Activated naive CD8-positive, alpha-beta T cell treated with anti-CD3 and anti-CD28 coated beads for 36 hours (primary cell): ENCODE data around the gene BTG2. TPM values are rescaled to one million over a fixed set of nuclear protein-coding genes. Genes with fewer than 3 reads are reported as not detected.
"Not testable (repeated sequence)": the region's sequence is repeated elsewhere in the genome, so short reads cannot be mapped to it uniquely, and the experiment has no call there.

Experiments used
- DNase-seq: peaks from one replicate; pipeline ENCODE4 v3.0.0; 2021
- H3K27ac Mint-ChIP-seq: one replicate; pipeline ENCODE4 v1.8.0; 2022; ENCODE audit warnings: mild to moderate bottlenecking, moderate library complexity, mixed read lengths
- H3K27me3 Mint-ChIP-seq: one replicate; pipeline ENCODE4 v1.8.0; 2022; ENCODE audit warnings: mild to moderate bottlenecking, mixed read lengths
- H3K36me3 Mint-ChIP-seq: one replicate; pipeline ENCODE4 v1.8.0; 2021; ENCODE audit warnings: mild to moderate bottlenecking, mixed read lengths
- H3K4me1 Mint-ChIP-seq: one replicate; pipeline ENCODE4 v1.8.0; 2021; ENCODE audit warnings: mixed read lengths
- H3K4me3 Mint-ChIP-seq: one replicate; pipeline ENCODE4 v1.8.0; 2022; ENCODE audit warnings: mild to moderate bottlenecking, moderate library complexity, mixed read lengths
- H3K9me3 Mint-ChIP-seq: one replicate; pipeline ENCODE4 v1.8.0; 2022; ENCODE audit warnings: mixed read lengths
- total RNA-seq, 2 experiments: library from RNA; stranded (reverse); gene quantifications; one replicate each; pipeline ENCODE4 v1.2.3, GENCODE V29; 2021

Gene BTG2
- total RNA-seq, 2 experiments from 2014 or later, result 74.7 to 81.2 TPM

DNA sequence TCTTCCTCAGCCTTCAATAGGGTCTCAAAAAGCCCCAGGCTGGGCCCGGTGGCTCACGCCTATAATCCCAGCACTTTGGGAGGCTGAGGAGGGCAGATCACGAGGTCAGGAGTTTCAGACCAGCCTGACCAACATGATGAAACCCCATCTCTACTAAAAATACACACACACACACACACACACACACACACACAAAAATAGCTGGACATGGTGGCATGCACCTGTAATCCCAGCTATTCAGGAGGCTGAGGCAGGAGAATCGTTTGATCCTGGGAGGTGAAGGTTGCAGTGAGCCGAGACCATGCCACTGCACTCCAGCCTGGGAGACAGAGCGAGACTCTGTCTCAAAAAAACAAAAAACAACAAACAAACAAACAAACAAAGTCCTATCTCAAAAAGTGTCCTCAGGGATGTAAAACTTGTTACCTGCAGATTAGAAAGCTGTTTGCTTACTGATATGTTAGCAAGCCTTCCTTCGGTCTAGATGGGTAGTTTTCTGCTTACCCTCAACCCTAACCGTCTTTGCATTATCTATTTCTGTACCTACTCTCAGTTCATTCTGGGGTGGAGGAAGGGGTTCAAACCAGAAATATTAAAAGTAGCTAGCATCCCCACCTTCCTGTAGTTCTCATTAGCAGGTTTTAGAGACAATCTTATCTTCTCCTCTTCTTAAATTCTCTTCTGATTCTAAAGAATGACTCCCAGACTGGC is 5.4 kb upstream of the BTG2 start:
- not testable (repeated sequence) for H3K4me3 Mint-ChIP-seq, H3K9me3 Mint-ChIP-seq, H3K27me3 Mint-ChIP-seq, H3K27ac Mint-ChIP-seq, H3K36me3 Mint-ChIP-seq, DNase-seq
- H3K4me1 Mint-ChIP-seq, result peaks cover 56% of the 10 kb centered on the region

DNA sequence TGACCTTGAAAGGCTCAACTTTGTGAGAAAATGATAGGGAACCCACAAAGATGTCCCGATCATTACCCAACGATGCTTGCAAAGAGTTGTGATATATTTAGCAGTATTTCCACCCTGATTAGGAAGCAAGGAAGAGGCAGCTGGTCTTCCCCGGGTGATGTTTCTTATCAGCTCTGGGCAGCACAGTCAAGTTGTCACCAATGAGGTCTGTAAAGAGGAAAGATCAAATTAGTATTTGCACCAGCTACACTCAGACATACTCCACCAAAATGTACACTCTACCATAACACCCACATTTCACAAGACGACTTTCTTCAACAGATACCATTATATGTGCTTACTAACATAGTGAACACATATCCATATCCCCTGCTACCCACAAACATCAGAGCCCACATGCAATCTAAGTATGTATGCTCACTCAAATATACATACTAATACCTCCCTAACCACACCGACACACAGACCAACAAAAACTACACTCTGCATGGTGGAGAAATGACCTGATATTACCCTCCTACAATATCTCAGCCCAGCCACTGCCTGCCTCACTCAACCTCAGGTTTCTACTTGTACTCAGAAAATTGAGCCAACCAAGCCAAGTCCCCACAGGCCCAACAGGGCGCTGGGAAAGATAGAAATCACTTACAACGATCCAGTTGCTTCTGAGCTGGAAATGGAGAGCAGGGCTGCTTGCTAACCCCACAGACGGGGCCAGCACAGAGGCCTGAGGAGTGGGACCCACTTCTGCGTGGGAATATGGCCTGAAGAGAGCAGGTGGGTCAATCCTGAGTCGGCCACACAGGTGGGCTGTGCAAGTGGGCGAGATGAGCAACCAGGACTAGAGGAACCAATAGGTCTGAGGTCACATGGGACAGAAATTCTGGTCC is 4.6 kb upstream of the BTG2 start:
- Mint-ChIP-seq H3K9me3 (no peaks in the 10 kb centered on the region), H3K4me3 (no peak overlapping the region), H3K27ac (no peak overlapping the region), H3K36me3 (no peaks in the 10 kb centered on the region), H3K4me1 (peaks cover 48% of the 10 kb centered on the region), H3K27me3 (no peaks in the 10 kb centered on the region)
- DNase-seq, result no peak

DNA sequence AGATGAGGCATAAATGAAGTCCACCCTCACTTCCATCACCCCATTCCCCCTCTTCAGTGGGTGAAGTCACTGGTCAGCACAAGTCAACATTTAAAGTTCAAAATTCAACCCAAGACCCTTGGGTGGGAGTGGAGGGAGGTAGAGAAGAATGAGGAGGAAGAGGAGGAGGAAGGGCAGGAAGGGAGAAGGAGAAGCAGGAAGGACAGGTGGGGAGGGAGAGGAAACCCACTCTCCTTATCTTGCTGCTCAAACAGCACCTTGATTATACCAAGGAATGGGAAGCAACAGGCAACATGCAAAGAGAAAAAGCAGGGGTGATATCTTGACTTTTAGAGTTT is 4.0 kb upstream of the BTG2 start:
- H3K4me3 Mint-ChIP-seq, result no peak overlapping the region
- no peaks in the 10 kb centered on the region for H3K9me3 Mint-ChIP-seq
- no peaks in the 10 kb centered on the region for H3K27me3 Mint-ChIP-seq
- no peak for DNase-seq
- peak overlapping the region; percentile 17 for H3K27ac Mint-ChIP-seq
- H3K4me1 Mint-ChIP-seq, result peaks cover 42% of the 10 kb centered on the region
- H3K36me3 Mint-ChIP-seq, result peaks cover 6% of the 10 kb centered on the region

DNA sequence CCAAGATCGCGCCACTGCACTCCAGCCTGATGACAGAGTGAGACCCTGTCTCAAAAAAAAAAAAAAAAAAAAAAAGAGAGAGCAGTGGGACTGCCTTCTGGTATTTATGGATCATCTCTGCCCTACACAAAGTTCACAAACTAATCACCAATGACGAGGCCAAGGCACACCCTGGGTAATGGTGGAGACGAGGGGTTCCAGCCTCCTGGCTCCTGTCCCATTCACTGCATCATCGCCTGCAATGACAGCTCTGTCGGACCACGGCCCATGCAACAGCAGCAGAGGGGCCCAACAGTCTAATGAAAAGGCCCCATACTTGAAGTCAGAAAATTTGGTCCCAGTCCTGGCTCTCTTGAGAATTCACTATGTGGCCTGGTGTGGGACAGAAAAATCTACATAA is 2.9 kb upstream of the BTG2 start:
- Mint-ChIP-seq H3K27me3 (no peaks in the 10 kb centered on the region), H3K4me1 (peaks cover 40% of the 10 kb centered on the region), H3K27ac (no peak overlapping the region), H3K4me3 (no peak overlapping the region), H3K9me3 (no peaks in the 10 kb centered on the region), H3K36me3 (peaks cover 17% of the 10 kb centered on the region)
- no peak for DNase-seq

DNA sequence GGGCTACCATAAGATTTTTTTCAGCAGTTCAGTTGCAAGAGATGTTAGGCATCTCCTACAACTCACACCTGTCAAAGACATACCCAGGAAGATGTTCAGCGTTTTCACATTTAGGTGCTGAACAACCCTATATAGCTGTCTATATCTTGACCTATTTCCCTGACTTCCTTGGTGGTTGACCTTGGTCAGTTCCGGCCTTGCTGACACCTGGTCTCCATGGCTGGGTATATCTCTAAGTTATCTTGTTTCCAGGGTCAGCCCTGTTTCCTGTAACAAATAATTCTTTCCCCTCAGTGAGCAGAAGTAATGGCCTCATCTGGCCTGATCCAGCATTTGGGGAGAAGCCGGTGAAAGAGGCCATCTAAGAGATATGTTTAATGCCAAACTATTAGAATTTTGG is 2.4 kb upstream of the BTG2 start:
- H3K9me3 Mint-ChIP-seq, result no peaks in the 10 kb centered on the region
- H3K27ac Mint-ChIP-seq, result no peak overlapping the region
- H3K27me3 Mint-ChIP-seq, result no peaks in the 10 kb centered on the region
- H3K36me3 Mint-ChIP-seq, result peaks cover 22% of the 10 kb centered on the region
- H3K4me3 Mint-ChIP-seq, result no peak overlapping the region
- H3K4me1 Mint-ChIP-seq, result peaks cover 43% of the 10 kb centered on the region
- no peak for DNase-seq

DNA sequence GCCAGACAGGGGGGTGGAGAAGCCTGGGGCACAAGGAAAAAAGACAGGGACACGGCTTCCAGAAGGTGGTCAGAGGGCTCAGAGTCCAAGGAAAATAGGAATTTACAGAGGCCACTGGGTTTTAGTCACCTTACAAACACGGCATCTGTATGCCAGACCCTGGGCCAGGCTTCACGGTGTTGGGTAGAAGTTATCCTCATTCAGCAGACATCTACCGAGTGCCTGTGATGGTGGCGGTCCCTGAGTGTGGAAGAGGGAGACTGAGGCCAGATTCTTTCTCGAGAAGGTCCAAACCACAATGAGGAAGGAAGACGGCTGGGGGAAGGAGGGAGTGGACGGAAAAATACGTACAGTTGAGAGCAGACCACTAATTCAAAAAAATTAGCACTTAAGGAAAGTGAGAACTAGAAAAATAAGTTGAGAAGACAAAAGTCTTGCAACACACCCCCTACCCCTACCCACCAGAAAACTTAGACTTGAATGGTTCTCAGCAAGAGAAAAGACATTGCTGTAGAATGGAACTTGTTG is 864 bp upstream of the BTG2 start:
- Mint-ChIP-seq H3K27ac (peak overlapping the region; percentile 95), H3K9me3 (no peaks in the 10 kb centered on the region), H3K36me3 (peaks cover 36% of the 10 kb centered on the region), H3K4me3 (peak overlapping the region; percentile 86), H3K27me3 (no peaks in the 10 kb centered on the region), H3K4me1 (peaks cover 50% of the 10 kb centered on the region)
- no peak for DNase-seq

DNA sequence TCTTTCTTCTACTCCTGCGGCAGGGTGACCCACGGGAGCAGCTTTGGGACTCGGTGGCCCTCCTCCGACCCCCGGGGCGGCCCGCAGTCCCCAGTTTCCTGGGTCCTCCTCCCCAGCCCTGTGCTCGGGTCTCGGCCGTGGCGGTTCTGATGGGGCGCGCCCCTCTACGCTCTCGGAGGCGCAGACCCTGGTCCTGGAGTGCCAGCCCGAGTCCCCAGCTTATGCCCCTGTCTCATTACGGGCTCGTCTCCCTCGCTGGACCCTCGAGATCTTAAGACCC is 430 bp downstream of the BTG2 start:
- Mint-ChIP-seq H3K4me3 (peak overlapping the region; percentile 87), H3K27me3 (no peaks in the 10 kb centered on the region), H3K4me1 (peaks cover 59% of the 10 kb centered on the region), H3K27ac (peak overlapping the region; percentile 68), H3K36me3 (peaks cover 46% of the 10 kb centered on the region), H3K9me3 (no peaks in the 10 kb centered on the region)
- DNase-seq, result no peak

DNA sequence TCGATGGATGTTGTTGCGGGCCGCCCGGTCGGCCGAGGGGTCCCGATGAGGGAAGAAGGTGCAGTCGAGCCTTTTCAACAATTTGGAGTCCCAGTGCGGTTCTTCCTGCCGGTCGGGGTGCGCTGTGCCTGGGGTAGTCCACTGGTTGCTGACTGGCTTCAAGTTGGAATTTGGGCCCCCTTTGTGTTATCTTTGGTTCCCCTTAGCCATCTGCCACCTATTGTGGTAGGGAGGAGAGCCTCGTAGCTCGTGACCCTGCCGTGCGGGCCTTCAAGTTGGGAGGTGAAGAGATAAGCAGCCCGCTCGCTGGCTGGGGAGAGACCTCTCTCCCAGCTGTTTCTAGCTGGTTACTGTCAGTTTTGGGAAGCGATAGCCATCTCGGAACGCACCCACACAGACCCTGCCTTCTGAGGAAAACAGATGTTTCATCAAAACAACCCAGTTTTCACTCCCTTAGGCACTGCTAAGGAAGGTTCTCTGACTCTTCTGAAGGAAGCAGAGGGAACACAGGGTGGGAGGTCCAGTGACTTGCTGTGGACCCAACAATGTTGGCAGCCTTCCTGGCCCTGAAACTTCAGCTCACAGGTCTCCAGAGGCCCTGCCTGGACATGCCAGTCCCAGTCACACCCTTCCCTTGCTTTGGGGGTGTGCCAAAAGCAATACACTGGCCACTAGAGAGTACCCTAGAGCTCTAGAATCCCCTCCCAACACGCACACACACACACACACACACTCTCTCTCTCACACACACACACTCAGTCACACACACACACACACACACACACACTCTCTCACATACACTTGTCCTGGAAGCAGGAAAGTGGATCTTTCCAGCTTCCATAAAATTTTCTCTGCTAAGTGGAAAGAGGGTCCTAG is 1.0 kb downstream of the BTG2 start:
- peaks cover 61% of the 10 kb centered on the region for H3K4me1 Mint-ChIP-seq
- no peaks in the 10 kb centered on the region for H3K27me3 Mint-ChIP-seq
- H3K27ac Mint-ChIP-seq, result peak overlapping the region; percentile 68
- peak; percentile 26 for DNase-seq
- peaks cover 47% of the 10 kb centered on the region for H3K36me3 Mint-ChIP-seq
- no peaks in the 10 kb centered on the region for H3K9me3 Mint-ChIP-seq
- H3K4me3 Mint-ChIP-seq, result peak overlapping the region; percentile 87

DNA sequence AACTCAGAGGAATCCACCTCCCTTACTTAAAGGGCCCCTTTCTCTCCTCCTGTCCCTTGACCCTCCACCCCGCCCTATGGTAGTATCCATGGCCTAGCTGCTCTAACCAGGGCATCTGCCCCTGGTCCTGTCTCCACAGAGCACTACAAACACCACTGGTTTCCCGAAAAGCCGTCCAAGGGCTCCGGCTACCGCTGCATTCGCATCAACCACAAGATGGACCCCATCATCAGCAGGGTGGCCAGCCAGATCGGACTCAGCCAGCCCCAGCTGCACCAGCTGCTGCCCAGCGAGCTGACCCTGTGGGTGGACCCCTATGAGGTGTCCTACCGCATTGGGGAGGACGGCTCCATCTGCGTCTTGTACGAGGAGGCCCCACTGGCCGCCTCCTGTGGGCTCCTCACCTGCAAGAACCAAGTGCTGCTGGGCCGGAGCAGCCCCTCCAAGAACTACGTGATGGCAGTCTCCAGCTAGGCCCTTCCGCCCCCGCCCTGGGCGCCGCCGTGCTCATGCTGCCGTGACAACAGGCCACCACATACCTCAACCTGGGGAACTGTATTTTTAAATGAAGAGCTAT is 1.7 kb downstream of the BTG2 start:
- peaks cover 47% of the 10 kb centered on the region for H3K36me3 Mint-ChIP-seq
- H3K4me3 Mint-ChIP-seq, result peak overlapping the region; percentile 87
- H3K27ac Mint-ChIP-seq, result peak overlapping the region; percentile 68
- DNase-seq, result peak; percentile 63
- peaks cover 66% of the 10 kb centered on the region for H3K4me1 Mint-ChIP-seq
- no peaks in the 10 kb centered on the region for H3K9me3 Mint-ChIP-seq
- H3K27me3 Mint-ChIP-seq, result no peaks in the 10 kb centered on the region

DNA sequence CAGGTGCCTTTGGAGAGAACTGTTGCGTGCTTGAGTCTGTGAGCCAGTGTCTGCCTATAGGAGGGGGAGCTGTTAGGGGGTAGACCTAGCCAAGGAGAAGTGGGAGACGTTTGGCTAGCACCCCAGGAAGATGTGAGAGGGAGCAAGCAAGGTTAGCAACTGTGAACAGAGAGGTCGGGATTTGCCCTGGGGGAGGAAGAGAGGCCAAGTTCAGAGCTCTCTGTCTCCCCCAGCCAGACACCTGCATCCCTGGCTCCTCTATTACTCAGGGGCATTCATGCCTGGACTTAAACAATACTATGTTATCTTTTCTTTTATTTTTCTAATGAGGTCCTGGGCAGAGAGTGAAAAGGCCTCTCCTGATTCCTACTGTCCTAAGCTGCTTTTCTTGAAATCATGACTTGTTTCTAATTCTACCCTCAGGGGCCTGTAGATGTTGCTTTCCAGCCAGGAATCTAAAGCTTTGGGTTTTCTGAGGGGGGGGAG is 2.4 kb downstream of the BTG2 start:
- no peaks in the 10 kb centered on the region for H3K27me3 Mint-ChIP-seq
- peak overlapping the region; percentile 68 for H3K27ac Mint-ChIP-seq
- peaks cover 63% of the 10 kb centered on the region for H3K4me1 Mint-ChIP-seq
- DNase-seq, result no peak
- H3K36me3 Mint-ChIP-seq, result peaks cover 47% of the 10 kb centered on the region
- no peaks in the 10 kb centered on the region for H3K9me3 Mint-ChIP-seq
- peak overlapping the region; percentile 87 for H3K4me3 Mint-ChIP-seq

DNA sequence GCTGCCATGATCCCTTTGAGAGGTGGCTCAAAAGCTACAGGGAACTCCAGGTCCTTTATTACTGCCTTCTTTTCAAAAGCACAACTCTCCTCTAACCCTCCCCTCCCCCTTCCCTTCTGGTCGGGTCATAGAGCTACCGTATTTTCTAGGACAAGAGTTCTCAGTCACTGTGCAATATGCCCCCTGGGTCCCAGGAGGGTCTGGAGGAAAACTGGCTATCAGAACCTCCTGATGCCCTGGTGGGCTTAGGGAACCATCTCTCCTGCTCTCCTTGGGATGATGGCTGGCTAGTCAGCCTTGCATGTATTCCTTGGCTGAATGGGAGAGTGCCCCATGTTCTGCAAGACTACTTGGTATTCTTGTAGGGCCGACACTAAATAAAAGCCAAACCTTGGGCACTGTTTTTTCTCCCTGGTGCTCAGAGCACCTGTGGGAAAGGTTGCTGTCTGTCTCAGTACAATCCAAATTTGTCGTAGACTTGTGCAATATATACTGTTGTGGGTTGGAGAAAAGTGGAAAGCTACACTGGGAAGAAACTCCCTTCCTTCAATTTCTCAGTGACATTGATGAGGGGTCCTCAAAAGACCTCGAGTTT is 3.1 kb downstream of the BTG2 start:
- Mint-ChIP-seq H3K9me3 (no peaks in the 10 kb centered on the region), H3K27me3 (no peaks in the 10 kb centered on the region), H3K27ac (peak overlapping the region; percentile 68), H3K36me3 (peaks cover 52% of the 10 kb centered on the region), H3K4me1 (peaks cover 59% of the 10 kb centered on the region), H3K4me3 (peak overlapping the region; percentile 87)
- DNase-seq, result no peak

DNA sequence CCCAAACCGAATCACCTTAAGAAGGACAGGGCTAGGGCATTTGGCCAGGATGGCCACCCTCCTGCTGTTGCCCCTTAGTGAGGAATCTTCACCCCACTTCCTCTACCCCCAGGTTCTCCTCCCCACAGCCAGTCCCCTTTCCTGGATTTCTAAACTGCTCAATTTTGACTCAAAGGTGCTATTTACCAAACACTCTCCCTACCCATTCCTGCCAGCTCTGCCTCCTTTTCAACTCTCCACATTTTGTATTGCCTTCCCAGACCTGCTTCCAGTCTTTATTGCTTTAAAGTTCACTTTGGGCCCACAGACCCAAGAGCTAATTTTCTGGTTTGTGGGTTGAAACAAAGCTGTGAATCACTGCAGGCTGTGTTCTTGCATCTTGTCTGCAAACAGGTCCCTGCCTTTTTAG is 3.6 kb downstream of the BTG2 start:
- H3K36me3 Mint-ChIP-seq, result peaks cover 56% of the 10 kb centered on the region
- H3K4me3 Mint-ChIP-seq, result peak overlapping the region; percentile 87
- peak overlapping the region; percentile 68 for H3K27ac Mint-ChIP-seq
- peaks cover under 1% of the 10 kb centered on the region for H3K9me3 Mint-ChIP-seq
- H3K27me3 Mint-ChIP-seq, result no peaks in the 10 kb centered on the region
- peaks cover 59% of the 10 kb centered on the region for H3K4me1 Mint-ChIP-seq
- DNase-seq, result no peak

DNA sequence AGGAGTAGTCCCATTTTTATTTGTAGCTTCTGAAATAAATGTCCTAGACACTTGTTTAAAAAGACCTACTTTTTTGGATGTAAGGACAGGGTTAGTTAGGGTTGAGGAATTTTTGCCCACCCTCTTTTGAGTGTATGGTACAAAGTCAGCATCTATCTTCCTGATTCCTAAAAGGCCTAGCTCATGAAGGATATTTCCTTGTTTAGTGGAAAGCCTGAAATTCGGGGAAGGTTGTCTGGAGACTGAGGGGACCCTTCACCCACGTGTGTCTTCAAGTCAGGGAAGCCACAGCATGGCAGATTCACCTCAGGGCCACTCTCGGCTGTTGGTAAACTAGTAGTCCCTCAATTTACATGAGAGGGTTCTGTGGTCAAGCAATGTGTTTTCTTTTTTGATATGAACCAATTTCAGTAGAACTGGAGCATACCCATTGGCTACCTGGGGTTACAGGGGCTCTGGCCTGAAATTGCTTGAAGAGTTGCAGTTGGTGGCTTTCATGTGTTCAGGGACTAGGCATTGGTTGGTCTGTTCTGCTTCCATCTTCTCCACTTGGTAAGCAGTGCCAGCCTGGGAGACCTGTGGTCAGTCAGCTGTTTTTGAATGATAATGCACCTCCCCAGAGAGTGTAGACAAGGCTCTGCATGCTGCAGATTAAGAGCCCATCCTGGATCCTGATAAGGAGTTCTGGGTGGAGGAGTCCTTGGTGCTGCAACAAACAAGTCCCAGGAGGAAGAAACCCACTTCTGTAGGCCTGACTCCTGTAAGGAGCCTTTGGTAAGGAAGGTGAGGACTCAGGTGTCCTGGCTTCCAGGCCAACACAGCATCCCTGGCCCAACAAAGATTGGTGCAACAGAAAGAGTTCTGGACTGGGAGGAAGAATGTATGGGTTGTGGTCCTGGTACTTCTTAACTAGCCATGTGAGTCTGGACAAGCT is 6.3 kb downstream of the BTG2 start:
- DNase-seq, result no peak
- peaks cover 2% of the 10 kb centered on the region for H3K9me3 Mint-ChIP-seq
- H3K27me3 Mint-ChIP-seq, result no peaks in the 10 kb centered on the region
- H3K4me1 Mint-ChIP-seq, result peaks cover 51% of the 10 kb centered on the region
- H3K36me3 Mint-ChIP-seq, result peaks cover 62% of the 10 kb centered on the region
- no peak overlapping the region for H3K4me3 Mint-ChIP-seq
- H3K27ac Mint-ChIP-seq, result peak overlapping the region; percentile 9
